GM15510 (cell line): ENCODE results near the gene GDF7.

Experiments used
- POLR2A ChIP-seq: IDR thresholded peaks from 3 replicates; pipeline ENCODE4 v1.6.1; 2011; ENCODE audit warnings: borderline replicate concordance; ENCODE audit not compliant: insufficient read length; ENCODE audit errors: extremely low read depth

GDF7 gene

GRCh38 chr2:20635675-20636584, 31.0 kb upstream of the GDF7 start:
- no peak for TF ChIP-seq POLR2A

GRCh38 chr2:20637147-20637546, 29.8 kb upstream of the GDF7 start:
- no peak for TF ChIP-seq POLR2A

- TF ChIP-seq POLR2A, result no peak
Measured at GRCh38 chr2:20638014-20638413, 28.9 kb upstream of the GDF7 start.

- TF ChIP-seq POLR2A, result no peak
Measured at GRCh38 chr2:20638646-20639430, 28.1 kb upstream of the GDF7 start.

- TF ChIP-seq POLR2A, result no peak
Measured at GRCh38 chr2:20640411-20641122, 26.4 kb upstream of the GDF7 start.

GRCh38 chr2:20641123-20641985, 25.6 kb upstream of the GDF7 start:
- no peak for TF ChIP-seq POLR2A

DNA sequence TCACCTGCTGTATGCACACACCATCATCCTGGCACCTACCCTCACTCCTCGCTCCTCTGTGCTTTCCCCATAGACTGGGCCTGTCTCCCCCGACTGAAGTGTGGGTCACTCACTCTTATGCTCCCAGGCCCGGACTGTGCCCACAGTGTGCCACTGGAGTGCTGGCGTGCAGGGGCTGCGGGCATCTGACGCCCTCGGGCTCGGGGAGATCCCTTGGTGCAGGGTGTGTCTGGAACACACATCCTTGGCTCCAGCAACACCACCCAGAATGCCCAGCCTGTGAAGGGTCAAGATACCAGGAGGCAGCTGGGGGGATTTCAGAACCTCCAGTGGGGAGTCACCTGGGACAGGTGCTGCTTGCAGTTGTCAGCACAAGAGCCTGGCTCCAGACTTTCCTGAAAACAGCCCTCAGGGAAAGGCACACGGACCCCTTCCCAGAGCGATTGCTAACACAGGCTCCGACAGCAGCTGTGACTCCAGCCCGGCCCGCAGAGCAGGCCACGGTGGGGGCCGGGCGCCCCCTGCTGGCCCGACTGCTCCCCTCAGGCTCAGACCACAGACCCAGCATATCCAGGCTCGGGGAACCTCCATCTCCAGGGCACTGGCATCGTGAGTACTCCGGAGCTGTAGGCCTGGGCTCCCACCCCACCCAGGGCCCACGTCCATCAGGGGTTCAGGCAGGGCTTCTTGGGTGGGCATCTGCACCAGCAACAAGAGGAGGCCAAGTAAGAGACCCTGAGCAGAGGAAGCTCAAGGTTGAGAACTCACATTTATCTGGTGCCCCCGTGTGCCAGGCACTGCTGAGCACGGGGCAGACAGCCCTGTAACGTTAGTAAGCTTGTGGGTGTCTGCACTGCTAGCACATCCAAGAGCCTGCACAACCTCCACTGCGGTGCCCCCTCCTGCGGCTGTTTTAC, 24.6 kb upstream of the GDF7 start:
- no peak for TF ChIP-seq POLR2A

DNA sequence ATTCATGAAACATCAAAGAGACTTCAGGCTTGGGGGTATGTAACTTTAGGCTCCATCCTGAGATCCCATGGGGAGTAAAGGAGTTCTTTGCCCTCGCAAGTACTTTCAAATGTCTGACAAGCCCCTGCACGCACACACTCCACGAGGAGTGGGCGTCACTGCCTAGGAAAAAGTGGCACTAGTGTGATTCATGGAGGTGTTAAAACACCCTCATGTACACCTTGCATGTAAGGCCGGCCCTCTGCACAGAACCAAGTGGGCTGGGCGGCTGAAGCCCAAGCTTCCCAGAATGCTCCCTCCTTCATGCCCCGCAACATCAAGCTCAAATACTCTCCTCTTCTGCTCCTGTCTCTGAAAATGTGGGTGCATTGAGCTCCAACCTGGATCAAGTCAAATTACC, 23.9 kb upstream of the GDF7 start:
- TF ChIP-seq POLR2A, result no peak

DNA sequence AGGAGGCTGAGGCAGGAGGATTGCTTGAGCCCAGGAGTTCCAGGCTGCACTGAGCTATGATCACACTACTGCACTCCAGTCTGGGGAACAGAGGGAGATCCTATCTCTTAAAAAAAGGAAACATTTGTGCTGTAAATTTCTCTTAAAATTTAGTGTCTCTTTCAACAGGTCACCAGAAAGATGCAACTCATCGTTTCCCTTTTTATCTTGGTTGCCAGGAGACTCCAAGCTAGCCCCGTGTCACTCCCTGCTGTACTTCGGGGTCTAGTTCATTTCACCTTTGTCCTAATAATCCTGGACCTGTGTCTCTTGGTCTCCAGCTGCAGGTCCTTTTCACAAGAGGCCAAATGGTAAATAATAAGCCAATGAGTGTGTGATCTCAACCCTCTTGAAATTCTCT, 23.1 kb upstream of the GDF7 start:
- TF ChIP-seq POLR2A, result no peak

DNA sequence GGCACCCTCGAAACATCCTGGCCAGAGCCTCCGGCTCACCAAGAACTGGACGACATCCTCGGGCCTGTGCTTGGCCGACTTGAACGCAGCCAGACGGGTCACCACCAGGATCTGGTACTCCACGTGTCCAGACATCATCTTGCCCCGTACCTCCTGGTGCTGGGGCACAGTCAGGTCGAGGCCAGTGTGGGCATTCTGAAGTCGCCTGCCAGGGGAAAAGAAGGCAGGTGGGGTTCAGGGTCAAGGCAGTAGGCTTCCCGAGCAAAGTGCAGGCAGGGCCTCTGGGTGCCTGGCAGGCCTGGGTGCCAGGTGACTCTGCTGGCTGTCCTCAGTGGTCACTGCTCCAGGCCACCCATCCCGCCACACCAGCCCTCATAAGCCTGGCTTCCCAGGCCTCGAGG, 21.6 kb upstream of the GDF7 start:
- no peak for TF ChIP-seq POLR2A

DNA sequence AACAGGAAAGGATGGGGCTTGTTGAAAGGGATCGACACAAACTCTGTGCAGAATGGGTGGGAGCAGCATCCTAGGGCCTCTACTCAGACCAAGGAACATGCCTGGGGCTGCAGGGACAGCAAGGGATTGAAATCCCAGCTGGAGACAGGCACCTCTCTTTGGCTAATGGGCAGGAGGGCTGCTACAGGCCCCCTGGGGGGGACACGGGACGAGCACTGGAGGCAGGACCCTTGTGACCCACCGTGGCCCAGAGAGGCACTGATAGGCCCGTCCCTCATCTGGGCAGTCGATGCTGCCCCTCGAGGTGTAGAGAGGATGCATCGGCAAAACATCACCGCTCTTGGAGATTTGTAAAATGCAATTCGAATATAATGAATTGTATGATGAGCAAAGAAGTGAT, 21.2 kb upstream of the GDF7 start:
- TF ChIP-seq POLR2A, result no peak

- no peak for TF ChIP-seq POLR2A
Measured at GRCh38 chr2:20646446-20646845, 20.5 kb upstream of the GDF7 start.

- TF ChIP-seq POLR2A, result no peak
Measured at GRCh38 chr2:20647211-20647610, 19.7 kb upstream of the GDF7 start.

DNA sequence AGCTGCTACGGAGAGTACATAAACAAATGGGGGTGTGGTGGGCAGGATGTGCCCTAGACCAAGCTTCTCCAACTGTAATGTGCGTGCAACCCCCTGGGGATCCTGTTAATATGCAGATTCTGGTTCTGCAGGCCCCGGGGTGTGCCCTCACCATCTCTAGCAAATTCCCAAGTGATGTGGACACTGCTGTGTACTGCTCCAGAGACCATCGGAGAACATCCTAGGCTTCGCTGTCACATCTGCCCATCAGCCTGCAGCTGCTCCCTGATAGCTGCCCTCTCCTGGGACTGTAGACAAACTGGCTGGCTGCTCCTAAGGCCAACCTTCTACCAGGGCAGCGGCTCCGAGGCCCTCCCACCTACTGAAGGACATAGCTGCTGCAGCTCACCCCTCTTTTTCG, 19.2 kb upstream of the GDF7 start:
- no peak for TF ChIP-seq POLR2A

DNA sequence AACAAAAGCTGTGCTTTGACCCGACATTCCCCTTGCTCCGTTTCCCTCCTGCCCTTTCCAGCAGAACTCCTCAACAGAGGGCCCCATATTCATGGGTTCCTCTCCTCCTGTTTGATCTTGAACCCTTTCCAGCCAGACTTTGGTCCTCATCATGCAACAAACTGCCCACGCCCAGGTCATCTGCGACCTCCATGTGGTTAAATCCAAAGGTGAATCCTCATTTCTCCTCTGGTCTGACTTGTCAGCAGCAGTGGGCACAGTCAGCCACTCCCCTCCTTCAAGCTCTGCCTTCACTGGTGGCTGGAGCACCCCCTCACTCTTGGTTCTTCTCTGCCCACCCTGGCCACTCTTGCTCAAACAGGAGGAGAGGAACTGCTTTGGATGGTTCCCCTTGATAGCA, 18.7 kb upstream of the GDF7 start:
- no peak for TF ChIP-seq POLR2A
